GM18867 (cell line): ENCODE results near the gene MACROH2A1.

Experiments used
- ATAC-seq: cut with Tn5 transposase; IDR thresholded peaks from one replicate; pipeline ENCODE4 v1.9.1; 2021; ENCODE audit warnings: mild to moderate bottlenecking, moderate library complexity; ENCODE audit not compliant: unreplicated experiment

The MACROH2A1 gene

GRCh38 chr5:135335031-135335828 is 63.8 kb downstream of the MACROH2A1 start:
- no peak for ATAC-seq

- ATAC-seq: no peak
Measured at GRCh38 chr5:135333732-135334515, 65.1 kb downstream of the MACROH2A1 start.

DNA sequence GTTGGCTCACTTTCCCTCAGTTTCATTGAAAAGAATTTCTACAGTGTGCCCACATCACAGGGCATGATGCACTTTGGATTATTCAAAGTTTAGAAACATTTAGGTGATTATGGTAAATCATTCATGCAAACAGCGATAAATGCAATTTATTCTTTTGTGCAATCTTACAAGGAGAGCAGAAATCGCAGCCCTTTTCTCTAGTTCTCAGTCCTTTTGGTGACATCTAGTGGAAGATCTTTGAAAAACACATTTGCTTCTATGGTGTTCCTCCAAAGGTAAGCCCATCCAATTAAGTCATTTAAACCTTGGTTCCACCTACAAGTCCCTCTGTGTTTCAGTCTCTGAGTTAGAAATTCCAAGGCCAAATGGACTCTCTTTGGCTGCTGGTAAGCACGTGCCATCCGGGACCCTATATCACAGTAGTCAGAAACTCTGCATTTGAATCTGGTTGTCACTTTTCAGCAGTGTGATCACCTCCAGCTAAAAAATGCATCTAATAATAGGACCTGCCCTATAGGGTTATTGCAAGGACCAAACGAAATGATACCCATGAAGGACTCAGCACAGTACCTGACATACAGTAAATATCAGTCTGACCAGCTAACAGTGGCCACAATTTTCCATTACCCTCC is 66.4 kb downstream of the MACROH2A1 start:
- ATAC-seq: no peak

GRCh38 chr5:135331612-135332011 is 67.4 kb downstream of the MACROH2A1 start:
- no peak for ATAC-seq

- ATAC-seq: no peak
Measured at GRCh38 chr5:135330798-135331096, 68.3 kb downstream of the MACROH2A1 start.

DNA sequence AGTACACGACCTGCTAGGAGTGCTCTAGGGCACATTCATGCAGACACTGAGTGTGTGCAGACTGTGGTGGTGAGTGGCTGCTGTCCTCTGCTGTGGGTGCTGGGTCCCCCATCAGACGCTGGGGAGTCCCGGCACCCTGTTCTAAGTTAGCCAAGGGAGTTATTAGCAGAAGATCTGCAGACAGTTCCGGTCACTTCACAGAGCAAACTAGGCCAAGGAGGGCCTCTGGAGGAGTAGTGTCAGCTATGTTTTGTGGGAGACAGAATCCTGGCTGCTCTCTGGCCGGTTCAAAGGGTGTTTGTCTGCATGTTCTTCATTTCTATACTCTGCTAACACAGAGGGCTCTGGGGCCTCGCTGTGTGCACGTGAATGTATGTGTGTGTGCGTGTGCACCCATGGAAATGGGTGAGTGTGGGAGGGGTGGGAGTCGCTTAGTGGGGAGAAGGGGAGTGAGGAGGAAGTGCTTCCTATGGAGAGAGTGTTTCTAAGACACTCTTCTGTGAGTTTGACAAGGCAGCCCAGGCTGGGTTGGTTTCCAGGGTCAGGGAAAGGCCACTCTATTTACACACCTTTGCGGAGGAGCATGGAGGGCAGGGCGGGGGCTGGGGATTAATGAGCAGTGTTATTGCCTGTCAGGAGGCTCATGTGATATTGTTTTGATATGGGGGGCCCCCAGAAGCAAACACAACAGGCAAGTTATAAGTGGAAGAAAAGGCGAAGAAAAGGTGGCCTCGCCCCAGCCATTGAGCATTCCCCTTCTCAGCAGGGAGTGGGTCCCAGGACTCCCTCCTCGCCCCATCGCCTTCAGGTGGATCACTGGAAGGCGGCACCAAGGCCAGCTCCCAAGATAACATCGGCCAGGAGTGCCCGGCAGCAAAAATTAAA is 68.9 kb downstream of the MACROH2A1 start:
- ATAC-seq: no peak

GRCh38 chr5:135329066-135329912 is 69.7 kb downstream of the MACROH2A1 start:
- ATAC-seq: no peak

GRCh38 chr5:135328128-135328687 is 70.8 kb downstream of the MACROH2A1 start:
- no peak for ATAC-seq

- ATAC-seq: no peak
Measured at GRCh38 chr5:135327429-135328127, 71.5 kb downstream of the MACROH2A1 start.

DNA sequence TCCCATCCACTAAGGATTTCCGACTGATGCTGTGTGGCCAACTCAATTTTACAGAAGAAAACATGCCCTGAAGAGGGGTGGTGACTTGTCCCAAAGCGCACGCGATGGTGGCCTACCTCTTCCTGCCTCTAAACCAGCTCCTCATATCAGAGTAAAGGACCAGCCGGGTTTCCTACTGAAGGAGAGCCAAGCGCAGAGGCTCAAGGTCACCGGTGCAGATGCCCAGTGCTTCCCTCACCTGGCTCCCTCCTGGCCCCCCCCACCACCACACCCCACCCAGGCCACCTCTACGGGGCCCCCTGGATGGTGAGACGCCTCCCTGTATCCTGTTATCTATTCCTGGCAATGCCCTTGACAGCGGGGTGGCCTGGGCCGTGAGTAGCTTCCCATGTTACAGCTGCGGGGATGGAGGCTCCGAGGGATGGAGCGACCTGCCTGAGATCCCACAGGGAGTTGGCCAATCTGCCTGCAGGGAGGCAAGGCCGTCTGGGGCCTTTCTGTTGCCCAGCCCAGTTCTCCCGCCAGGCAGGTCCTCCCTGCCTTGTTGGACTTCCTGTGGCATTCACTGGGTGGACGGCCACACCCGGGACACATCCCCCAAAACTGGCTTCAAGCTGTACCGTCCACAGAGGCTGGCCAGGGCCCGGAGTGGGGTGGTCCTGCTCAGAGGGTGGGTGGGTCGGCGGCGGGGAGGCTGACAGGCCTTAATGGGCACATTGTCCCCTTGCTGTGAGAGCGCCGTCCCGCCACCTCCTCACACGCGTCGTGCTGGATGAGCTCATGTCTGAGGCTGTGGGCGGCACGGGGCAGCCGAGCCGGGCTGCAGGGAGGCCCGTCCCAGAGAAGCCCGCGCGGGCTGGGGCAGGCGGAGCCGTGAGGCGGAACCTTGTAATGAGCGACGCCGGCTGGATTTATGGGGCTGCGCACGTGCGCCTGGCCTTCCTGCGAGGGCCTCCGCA is 72.5 kb downstream of the MACROH2A1 start:
- no peak for ATAC-seq

GRCh38 chr5:135324897-135325650 is 74.0 kb downstream of the MACROH2A1 start:
- no peak for ATAC-seq

DNA sequence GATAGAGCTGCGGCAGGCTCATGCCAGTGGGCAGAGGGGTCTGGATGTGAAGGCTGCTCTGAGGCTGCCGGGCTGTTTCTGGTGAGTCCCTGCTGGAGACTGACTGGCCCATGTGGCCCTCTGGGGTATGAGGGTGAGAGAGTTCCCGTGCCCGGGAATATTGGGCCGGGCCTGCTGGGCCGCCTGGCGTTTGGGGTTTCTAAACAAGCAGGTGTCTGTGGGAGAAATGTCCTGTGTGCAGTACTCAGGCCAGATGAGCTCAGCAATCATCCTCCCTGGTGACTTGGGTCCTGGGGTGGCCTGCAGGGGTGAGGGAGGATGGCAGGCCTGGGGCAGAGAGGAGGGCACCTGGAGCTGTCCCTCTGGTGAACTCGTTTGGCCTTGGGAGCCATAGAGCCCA is 74.9 kb downstream of the MACROH2A1 start:
- ATAC-seq: no peak

DNA sequence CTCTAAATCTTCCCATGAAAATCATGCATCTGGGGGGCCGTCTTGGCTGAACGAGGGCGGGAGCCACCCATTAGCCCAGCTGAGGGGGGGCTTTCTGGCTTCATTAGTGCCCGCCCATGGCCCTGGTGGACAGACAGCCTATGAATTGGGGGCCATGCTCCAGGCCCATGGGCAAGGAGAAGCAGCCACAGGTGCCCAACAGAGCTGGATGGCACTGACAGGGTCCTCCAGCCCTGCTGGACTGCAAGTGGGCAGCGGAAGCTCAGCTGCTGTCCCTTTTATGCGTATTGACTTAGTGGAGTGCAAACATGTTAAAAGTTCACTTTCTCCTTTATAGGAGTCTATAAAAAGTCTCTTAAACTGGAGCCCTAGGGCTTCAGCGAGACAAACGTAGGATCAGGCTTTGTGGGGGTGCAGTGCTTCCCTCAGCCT is 75.3 kb downstream of the MACROH2A1 start:
- ATAC-seq: no peak

DNA sequence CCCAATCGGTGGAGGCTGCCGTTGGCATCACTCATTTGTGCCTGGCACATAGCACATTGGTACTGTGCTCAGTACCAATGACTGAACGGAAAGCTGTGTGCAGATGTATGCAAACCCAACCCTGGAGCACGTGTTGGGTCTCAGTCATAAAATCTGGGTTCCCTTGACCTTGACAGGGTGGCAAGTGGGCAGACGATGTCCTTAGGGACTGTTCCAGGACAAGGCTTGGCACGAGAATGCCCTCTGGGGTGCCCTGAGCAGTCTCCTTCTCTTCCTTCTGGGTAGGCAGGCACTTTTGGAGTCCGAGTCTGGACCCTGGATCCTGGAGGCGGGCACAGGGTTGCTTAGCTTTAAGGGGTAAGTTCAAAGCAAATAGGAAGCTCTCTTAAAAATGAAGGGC is 75.8 kb downstream of the MACROH2A1 start:
- ATAC-seq: no peak

DNA sequence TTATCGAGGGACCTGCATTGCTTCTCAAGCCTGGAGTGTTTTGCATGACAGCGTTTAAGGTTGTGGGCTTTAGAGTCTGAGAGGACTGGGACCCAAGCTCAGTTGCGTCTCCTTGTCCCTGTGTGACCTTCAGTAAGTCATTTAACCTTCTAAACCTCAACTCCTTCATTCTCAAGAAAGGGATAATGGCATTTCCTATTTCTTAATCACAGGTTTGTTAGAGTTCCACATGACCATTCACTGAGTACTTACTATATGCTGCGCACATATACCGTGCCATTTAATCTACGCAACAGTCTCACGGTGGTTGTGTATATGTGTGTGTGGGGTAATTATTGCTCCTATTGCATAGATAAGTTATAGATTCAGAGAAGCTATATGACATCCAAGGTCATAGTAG is 76.3 kb downstream of the MACROH2A1 start:
- no peak for ATAC-seq

DNA sequence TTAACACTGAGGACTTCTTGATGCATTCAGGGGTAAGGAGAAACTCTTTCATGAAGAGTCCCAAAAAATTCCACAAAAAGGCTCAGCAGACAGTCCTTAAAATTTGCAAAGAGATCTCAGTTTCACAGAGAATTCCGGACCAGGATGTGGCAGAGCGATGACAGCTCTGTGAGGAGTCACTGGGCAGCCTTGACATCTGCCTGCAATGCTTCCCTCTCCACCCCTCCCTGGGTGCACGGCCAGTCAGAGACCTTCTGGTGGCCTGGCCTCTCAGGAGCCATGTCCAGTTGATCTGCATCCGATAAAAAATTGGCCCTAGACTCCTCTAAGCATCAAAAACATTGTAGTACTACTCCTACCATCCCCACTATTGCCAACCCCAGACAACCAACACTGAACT is 76.8 kb downstream of the MACROH2A1 start:
- no peak for ATAC-seq
